Measurements from ENCODE around the gene NUDT22. TPM values are rescaled to one million over a fixed set of nuclear protein-coding genes. Genes with fewer than 3 reads are reported as not detected.

Gene NUDT22
- total RNA-seq, 1 experiment from 2014 or later: 50.4 TPM

DNA sequence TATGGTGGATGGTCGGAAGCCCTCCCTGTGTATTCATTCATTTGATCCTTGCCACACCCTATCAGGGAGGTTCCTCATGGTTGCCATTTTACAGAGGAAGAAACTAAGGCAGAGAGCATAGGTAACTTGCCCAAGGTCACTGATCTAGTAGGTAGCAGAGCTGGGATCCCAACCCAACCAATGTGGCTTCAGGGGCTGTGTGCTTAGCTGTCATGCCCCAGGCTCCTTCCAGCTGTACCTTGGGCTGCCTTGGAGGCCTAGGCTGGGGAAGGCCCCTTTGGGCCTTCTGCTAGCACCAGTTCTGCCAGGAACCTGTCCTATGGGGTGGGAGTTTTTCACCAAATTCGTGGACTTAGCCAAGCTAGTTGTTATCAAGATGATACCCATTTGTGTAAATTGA, 49.8 kb downstream of the NUDT22 start:
- in situ Hi-C loops (cut with HindIII; ENCODE audit: low pct_unique_long_range_greater_than_20kb, low sequenced_read_pairs): no loop called here
- no peak for DNase-seq (ENCODE audit: low read depth, low spot score)

DNA sequence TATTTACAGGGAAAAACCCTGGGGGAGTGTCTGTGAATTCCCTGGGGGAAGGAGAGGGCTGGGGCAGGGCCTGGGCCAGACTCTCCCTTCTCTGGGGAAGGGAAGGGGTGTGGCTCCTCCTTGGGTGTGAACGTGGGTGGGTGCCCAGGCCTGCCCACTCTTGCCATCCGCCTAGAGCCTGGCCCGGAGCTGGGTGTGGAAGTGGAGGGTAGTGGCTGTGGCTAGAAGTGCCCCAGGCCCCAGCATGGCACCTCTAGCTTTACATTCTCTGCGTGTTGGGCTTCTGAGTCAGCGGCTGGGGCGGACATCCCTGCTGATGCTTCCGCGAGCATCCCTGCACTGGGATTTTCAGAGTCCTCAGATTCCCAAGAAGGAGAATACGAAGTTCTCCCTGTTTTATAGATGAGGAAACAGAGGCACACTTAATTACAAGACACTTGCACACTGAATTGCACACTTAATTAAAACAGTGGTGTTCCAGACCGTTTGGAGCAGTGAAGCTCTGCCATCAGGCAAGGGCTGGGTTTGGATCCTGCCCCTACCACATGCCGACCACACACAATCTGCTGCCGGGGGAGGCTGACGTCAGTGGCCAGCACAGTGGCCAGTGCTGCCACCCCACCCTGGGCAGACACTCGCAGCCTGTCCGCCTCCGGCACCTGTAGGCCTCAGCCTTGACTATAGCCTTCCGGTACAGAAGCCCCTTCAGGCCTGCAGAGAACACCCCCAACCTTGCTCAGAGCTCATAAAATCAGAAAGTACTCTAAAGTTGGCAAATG, 50.8 kb downstream of the NUDT22 start:
- in situ Hi-C loops (cut with HindIII; ENCODE audit: low pct_unique_long_range_greater_than_20kb, low sequenced_read_pairs): no loop called here
- DNase-seq (ENCODE audit: low read depth, low spot score): no peak

DNA sequence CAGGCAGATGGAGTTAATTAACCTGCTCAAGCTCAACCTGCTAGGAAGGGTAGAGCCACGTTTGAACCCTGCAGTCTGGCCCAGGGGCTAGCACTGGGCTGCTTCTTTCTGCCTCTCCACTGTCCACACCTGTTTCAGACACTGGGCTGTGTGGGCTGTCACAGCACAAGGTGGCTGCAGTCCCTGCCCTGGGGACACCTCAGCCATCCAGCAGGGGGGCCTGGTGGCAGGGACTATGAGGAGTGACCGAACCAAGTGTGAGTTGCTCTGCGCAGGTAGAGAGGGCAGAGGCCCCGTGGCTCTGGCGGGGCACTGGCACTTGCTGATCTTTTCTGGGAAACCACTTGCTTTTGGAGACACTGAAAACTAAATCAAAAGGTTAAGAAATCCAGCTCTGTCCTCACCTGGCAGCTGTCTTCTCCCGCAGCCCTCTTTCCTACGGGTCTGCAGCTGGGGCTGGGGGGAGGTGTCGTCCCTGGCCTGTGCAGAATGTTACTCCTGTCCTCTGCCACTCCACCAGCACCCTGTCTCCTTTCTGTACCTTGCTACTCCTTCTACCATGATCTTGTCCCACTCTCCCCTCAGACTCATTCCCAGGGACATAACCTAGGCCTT, 52.6 kb downstream of the NUDT22 start:
- in situ Hi-C loops (cut with HindIII; ENCODE audit: low pct_unique_long_range_greater_than_20kb, low sequenced_read_pairs): no loop called here

More for the DNA sequence above, 52.6 kb downstream of the NUDT22 start:
- no peak for DNase-seq (ENCODE audit: low read depth, low spot score)

Other genes with a start within 250 kb of the NUDT22 start
- gene OTUB1, start 239.8 kb upstream of the NUDT22 start, total RNA-seq (2014; rRNA removed; shearing (Covaris generic)): 37.3 and 39.2 TPM in 2 replicates
- gene FLRT1, start 190.3 kb upstream of the NUDT22 start, total RNA-seq (2014; rRNA removed; shearing (Covaris generic)): not detected in 2 replicates
- gene MACROD1, start 60.2 kb upstream of the NUDT22 start, total RNA-seq (2014; rRNA removed; shearing (Covaris generic)): 15.0 and 15.7 TPM in 2 replicates
- gene STIP1, start 40.1 kb upstream of the NUDT22 start, total RNA-seq (2014; rRNA removed; shearing (Covaris generic)): 218 and 248 TPM in 2 replicates
- gene FERMT3, start 19.6 kb upstream of the NUDT22 start, total RNA-seq (2014; rRNA removed; shearing (Covaris generic)): 0.13 and 0.29 TPM in 2 replicates
- gene TRPT1, start 88 bp upstream of the NUDT22 start, total RNA-seq (2014; rRNA removed; shearing (Covaris generic)): 30.7 and 35.6 TPM in 2 replicates
- gene DNAJC4, start 4.3 kb downstream of the NUDT22 start, total RNA-seq (2014; rRNA removed; shearing (Covaris generic)): 4.3 and 6.5 TPM in 2 replicates
- gene VEGFB, start 8.3 kb downstream of the NUDT22 start, total RNA-seq (2014; rRNA removed; shearing (Covaris generic)): 37.3 and 40.1 TPM in 2 replicates
- 78.1 and 107 TPM in 2 replicates for gene FKBP2, start 14.8 kb downstream of the NUDT22 start, total RNA-seq (2014; rRNA removed; shearing (Covaris generic))
- gene PPP1R14B, start 20.7 kb downstream of the NUDT22 start, total RNA-seq (2014; rRNA removed; shearing (Covaris generic)): 138 and 162 TPM in 2 replicates
- 10.4 and 12.1 TPM in 2 replicates for gene PLCB3, start 25.3 kb downstream of the NUDT22 start, total RNA-seq (2014; rRNA removed; shearing (Covaris generic))
- 18.7 and 19.3 TPM in 2 replicates for gene BAD, start 58.4 kb downstream of the NUDT22 start, total RNA-seq (2014; rRNA removed; shearing (Covaris generic))
- 7.9 TPM in 2 replicates for gene GPR137, start 59.6 kb downstream of the NUDT22 start, total RNA-seq (2014; rRNA removed; shearing (Covaris generic))
- not detected in 2 replicates for gene KCNK4, start 65.0 kb downstream of the NUDT22 start, total RNA-seq (2014; rRNA removed; shearing (Covaris generic))
- gene CATSPERZ, start 74.1 kb downstream of the NUDT22 start, total RNA-seq (2014; rRNA removed; shearing (Covaris generic)): 0.45 TPM in 1 of 2 replicates, not detected in the other
- 48.4 and 56.1 TPM in 2 replicates for gene ESRRA, start 79.2 kb downstream of the NUDT22 start, total RNA-seq (2014; rRNA removed; shearing (Covaris generic))
- gene TRMT112, start 91.3 kb downstream of the NUDT22 start, total RNA-seq (2014; rRNA removed; shearing (Covaris generic)): 113 and 127 TPM in 2 replicates
- gene PRDX5, start 91.8 kb downstream of the NUDT22 start, total RNA-seq (2014; rRNA removed; shearing (Covaris generic)): 206 and 215 TPM in 2 replicates
- 1.3 and 2.0 TPM in 2 replicates for gene CCDC88B, start 113.9 kb downstream of the NUDT22 start, total RNA-seq (2014; rRNA removed; shearing (Covaris generic))
- 40.3 and 42.0 TPM in 2 replicates for gene RPS6KA4, start 132.9 kb downstream of the NUDT22 start, total RNA-seq (2014; rRNA removed; shearing (Covaris generic))